Ramos (cell line): ENCODE data around the gene EPB41L3.

ENCODE experiments used
- in situ Hi-C: fragments of 300-500 bp; cut with MboI; formaldehyde crosslinking; loops from one replicate; pipeline ENCODE4 v1.14.3; 2022; ENCODE audit warnings: low sequenced_read_pairs; ENCODE audit not compliant: unreplicated experiment

The EPB41L3 gene

GRCh38 chr18:5457462-5457957 lies 86.3 kb downstream of the EPB41L3 start:
- in situ Hi-C loops, result no loop called here

- in situ Hi-C loops, result no loop called here
Measured at GRCh38 chr18:5456577-5457461, 87.0 kb downstream of the EPB41L3 start.

DNA sequence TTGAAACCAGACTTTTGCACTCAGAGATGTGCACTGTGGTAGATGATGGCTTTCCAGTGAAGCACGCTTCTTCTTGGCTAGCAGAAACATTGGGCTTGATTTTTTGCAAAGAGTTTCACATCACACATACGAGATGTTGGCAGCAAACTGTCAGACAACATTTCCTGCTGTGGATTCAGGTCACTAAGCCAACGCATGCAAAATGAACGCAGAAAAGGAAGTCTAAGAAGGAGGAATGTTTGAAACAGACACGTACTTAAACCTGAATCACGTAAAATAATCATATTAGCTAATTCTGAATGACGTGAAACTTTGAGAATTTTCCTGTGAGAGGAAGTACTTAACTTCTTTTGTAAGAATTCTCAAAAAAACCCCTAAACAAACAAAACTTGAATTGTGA lies 88.1 kb downstream of the EPB41L3 start:
- in situ Hi-C loops, result no loop called here

- in situ Hi-C loops, result no loop called here
Measured at GRCh38 chr18:5452943-5453443, 90.8 kb downstream of the EPB41L3 start.

DNA sequence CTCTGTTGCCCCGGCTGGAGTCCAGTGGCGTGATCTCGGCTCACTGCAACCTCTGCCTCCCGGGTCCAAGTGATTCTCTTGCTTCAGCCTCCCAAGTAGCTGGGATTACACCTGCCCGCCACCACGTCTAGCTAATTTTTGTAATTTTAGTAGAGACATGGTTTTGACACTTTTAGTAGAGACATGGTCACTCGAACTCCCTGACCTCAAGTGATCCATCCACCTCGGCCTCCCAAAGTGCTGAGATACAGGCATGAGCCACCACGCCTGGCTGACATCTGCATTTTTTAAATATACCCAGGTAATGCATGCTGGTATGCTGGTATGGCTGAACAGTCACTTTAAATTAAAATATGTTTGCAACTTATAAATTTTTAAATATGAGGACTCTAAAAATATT lies 91.9 kb downstream of the EPB41L3 start:
- in situ Hi-C loops, result no loop called here

DNA sequence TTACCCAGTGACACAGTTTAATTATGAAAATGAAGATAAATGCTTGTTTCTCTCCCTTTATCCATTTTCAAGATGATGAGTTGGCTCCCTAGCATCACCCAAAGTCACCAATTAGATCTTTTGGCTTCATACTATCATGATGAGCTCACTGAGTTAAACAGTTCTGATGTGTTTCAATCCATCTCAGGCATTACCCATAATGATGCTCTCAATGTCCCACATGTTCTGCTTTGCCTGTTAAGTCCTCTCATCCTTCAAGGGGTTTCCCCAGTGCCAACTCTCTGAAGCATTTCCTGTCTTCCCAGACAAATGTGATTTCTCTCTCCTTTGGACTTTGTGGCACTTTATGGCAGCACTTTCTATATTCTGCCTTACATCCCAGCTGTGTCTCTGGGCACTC lies 92.6 kb downstream of the EPB41L3 start:
- in situ Hi-C loops, result no loop called here

DNA sequence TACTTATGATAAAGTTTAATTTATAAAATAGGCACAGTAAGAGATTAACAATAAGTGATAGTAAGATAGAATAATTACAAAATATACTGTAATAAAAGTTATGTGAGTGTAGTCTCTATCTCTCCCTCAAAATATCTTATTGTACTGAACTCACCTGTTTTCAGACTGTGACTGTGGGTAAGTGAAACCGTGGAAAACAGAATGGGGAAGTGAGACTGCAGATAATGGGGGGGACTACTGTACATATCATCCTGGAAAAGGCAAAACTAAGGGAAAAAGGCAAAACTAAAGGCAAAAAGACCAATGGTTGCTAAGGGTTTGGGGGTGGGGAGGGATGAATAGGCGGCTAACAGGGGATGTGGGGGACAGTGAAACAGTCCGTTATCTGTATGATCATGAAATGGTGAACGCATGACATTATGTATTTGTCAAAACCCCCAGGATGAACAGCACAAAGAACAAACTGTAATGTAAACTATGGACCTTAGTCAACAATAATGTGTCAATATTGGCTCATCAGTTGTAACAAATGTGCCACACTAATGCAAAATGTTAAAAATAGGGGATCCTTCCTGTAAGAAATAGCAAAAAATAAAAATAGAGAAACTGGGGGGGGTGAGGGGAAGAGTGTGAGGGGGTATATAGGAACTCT lies 93.8 kb downstream of the EPB41L3 start:
- in situ Hi-C loops, result no loop called here

DNA sequence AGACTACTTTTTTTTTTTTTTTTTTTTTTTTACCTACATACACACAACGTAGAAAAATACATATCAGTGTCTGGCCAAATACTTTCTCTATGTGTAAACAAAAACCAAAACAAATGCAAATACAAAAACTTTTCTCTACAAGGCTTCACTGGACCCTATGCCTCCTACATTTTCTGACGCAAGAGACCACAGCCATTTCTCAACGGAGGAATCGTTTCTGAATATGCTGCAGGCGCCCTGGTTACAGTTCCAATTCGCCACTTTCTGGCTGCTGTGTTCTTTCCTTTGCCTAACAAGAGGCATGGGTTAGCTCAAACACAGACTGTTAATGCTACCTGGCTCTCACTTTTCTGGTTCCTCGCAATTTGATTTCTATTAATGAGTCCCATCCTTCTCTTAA lies 96.4 kb downstream of the EPB41L3 start:
- in situ Hi-C loops, result no loop called here

DNA sequence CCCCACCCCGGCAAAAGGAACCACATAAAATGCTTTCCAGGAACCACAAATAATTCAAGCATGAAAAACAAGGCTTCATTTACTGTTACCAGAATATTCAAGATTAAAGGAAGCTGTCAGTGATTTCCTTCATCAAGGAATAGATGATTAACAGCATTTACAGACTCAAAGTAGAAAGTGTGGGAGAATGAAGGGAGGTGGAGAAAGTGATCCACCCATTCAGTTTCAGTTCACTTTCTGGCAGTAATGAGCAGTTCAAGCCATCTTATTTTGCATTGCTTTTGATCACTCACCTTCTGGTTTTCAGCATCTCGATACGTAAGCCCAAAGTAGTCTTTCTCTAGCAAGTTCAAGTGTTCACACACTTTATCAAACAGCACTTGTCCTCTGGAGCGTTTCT lies 99.0 kb downstream of the EPB41L3 start:
- in situ Hi-C loops, result no loop called here

DNA sequence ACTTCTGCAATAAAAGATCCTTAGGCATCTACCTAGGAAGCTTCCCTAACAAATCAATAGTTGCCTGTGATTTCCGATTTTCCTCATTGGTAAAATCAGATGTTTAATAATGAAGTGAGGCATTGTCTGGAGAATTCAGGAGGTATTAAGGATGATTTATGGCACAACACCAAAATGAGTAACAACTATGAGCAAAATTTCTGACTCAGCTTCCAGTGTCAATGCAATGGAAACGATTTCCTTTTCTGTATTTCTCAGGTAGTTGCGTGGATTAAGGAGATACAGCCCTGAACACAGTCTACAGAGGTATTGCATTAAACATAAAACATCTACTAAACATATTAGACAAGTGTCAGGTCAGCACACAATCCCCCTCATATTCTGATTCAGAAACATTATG lies 99.5 kb downstream of the EPB41L3 start:
- in situ Hi-C loops, result no loop called here

DNA sequence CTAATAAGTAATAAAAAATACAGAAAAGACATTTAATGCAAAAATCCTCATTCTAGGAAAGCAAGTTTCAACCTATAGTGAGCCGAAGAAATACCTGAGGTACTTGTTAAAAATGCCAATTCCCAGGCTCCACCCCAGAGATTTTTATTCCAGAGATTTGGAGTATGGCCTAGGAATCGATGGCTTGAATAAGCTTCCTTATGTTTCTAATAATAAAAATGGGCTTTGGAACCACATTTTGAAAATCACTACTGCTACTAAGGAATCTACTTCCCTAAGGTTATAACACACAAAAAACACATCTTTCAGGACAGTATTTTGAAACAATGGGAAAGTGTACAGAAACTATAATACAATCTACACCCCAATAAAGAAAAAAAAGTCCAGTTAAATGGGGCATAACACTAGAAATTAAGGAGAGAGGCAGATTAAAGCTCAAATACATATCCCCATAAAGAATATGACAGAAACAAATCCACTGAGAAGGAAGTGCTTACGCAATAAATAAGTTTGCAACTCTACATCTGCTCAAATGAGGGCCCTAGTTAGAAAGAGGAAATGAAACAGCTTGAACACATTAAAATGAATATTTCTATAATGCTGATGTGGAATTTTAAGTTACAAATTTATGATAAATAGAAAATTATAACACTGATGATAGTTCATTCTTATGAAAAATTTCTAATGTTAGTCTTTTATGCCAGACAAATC lies 103.7 kb downstream of the EPB41L3 start:
- in situ Hi-C loops, result no loop called here

- in situ Hi-C loops, result no loop called here
Measured at GRCh38 chr18:5434425-5434824, 109.4 kb downstream of the EPB41L3 start.

DNA sequence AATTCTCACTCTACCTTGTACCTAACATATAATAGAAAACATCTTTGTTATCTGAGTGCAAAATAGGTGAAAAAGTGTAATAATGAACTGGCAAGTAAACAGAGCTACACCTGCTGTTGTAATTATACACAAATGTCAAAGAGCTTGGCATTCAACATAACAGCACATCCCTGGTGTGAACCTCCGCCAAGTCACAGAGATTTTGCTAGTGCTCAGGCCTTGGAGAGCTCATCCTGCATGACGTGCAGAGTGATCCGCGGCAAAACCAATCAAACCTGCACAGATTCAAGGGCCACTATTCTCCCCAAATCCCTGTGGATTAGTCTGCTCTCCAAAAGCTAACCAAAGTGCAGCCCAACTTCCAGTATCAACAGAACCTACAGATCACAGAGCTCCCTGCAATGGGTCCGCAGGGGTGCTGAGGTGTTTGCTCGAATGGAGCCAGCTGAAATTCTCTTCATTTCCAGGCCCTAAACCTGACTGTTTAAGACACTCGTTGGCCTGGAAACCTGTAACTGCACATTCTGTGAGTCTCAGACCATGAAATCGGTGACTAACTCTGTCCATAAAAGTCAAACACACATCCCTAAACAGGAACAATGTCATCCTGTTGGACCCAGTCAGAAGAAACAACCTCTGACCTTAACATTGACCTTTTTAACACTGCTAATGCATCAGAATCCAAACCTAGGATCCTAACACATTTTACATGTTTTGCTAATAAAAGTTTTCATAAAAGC lies 111.8 kb downstream of the EPB41L3 start:
- in situ Hi-C loops, result no loop called here

GRCh38 chr18:5430131-5430530 lies 113.7 kb downstream of the EPB41L3 start:
- in situ Hi-C loops, result no loop called here

- in situ Hi-C loops, result no loop called here
Measured at GRCh38 chr18:5429681-5430080, 114.1 kb downstream of the EPB41L3 start.

GRCh38 chr18:5425721-5426120 lies 118.1 kb downstream of the EPB41L3 start:
- in situ Hi-C loops, result no loop called here

DNA sequence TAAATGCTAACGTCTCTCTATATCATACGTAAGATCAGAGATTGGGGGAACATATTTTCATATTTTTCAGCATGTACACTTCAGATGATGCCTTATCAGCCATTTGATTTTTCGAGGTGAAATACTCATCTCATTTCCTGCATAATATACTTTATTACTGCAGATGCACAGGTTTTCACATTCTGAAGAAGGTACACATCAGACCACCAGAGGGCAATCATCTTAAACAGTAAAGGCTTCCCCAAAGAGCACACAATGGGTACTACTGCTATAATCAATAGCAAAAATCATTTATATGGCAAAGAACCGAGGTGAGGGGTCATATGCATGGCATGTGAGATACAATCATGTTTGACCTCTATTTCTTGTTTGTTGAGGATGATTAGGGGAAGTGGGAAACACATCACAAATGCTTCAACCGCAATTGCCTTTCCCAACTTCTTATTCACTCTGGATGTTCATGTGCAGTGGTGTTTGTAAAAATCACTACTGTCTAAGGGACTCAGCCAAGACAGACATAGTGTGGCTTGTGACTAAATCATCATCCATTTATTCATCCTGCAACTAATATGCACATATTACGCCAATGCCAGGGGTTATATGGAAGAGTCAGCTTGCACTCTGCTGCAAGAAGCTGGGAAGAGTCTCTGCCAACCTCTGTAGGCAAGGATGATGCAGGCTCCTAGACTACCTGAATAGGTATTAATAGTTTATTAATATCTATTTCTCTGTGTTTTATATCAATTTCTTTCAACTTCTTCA lies 118.7 kb downstream of the EPB41L3 start:
- in situ Hi-C loops, result no loop called here

DNA sequence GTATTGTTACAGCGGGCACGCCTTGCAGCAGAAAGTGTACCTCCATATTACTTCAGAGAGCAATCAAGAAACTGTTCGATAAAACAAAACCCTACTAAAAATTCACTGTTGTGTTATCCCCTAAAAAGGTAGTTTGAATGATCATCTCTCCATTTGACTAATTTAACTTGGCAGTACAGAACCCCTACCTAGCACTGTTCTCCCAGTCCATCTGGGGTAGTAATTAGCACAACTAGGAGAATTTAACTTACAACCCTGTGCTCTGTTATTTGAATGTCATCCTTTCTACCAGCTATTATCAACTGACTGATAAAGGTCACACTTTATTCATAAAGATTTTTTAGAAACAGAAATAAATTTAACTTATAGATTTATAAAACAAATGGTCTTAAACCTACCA lies 121.2 kb downstream of the EPB41L3 start:
- in situ Hi-C loops, result no loop called here

DNA sequence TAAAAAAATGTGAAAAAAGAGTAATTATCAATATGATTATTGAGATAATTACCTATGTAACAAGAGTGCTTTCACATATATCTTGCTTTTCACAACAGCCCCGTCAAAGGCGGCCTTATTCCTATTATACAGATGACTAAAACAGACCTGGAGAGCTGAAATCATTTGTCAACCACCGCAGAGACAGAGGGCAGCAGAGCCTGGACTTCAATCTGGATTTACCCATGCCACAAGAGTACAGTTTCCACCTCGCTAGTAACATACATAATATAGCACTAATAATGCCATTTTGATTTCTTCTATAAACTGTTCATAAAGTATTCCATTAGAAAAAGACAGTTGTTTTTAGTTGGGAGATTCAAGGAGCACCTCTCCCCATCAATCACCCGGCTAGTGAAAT lies 121.8 kb downstream of the EPB41L3 start:
- in situ Hi-C loops, result no loop called here
